GM18870 (cell line): ENCODE data around the gene NAALADL2.
"Not testable (repeated sequence)": the region's sequence is repeated elsewhere in the genome, so short reads cannot be mapped to it uniquely, and the experiment has no call there.

Source experiments
- ATAC-seq: cut with Tn5 transposase; IDR thresholded peaks from one replicate; pipeline ENCODE4 v1.9.1; 2021; ENCODE audit warnings: moderate library complexity; ENCODE audit not compliant: unreplicated experiment

The NAALADL2 gene

DNA sequence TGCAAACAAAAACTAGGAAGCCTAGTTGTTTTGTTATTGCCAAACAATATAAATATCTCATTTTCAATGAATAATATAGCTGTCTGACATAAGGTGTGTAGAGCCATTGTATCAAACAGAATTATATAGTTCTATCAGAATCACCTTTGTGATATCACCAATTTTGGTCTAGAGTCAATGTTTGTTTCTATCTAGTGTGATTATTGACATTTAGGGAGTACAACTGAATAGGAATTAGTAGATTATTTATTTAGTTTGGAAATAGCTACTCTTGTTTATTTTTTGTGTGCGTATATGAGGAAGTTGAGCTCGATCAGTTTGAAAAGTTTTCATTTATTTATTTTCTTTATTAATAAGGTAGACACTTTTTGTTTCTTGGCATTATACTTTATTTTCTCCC lies 389.7 kb downstream of the NAALADL2 start:
- ATAC-seq, result no peak

DNA sequence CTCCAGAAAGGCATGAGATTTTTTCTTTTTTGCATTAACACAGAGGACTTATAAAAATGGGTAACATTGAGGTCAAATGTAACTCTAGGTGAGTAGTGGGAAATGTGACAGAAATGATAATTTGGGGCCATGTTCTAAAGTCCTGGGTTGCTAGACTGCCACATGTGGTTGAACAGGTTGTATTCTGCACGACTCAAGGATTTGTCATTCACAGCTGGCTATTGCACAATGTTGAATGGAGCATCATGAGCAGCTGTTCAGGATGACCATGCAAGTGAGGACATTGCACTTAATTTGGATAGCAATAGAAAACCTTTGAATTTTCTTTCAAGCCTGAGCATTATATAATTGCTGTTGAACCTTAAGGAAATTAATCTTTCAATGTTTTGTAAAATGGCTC lies 396.6 kb downstream of the NAALADL2 start:
- no peak for ATAC-seq

- ATAC-seq, result no peak
Measured at GRCh38 chr3:175257123-175257522, 398.0 kb downstream of the NAALADL2 start.

DNA sequence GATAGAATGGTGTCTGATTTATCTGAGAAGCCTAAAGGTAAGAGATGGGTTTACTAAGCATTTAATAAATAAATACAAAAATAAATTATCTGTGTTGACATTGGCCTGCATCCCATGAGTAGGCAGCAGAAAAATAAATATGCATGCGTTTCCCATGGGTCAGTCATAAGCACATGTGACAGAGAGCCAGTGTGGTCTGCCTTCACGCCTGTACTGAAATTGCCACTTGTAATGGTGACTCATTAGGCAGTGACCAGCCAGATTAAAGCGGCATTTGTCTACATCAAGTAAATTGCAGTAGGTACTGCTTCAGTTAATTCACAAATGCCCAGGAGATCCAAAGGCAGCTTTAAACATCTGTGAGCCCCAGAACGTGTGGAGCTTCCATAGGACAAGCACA lies 399.6 kb downstream of the NAALADL2 start:
- ATAC-seq, result no peak

- no peak for ATAC-seq
Measured at GRCh38 chr3:175260145-175260794, 401.1 kb downstream of the NAALADL2 start.

DNA sequence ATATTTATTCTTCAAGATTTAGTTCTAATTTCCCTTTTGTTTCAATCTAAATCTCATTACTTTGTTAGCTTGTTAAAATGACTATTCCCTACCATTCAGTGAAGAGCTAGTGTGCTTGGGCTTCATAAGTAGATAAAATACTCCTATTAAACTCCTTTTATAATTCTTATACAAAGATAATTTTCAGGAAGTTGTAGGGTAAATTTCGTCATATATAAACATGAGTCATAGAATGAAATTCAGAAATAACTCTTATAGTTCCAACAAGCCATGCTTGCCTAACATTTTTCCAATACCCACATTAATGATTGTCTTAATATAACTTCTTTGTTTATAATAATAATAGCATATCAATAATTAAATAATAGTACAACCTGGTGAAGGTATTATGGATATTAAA lies 407.3 kb downstream of the NAALADL2 start:
- ATAC-seq, result no peak

DNA sequence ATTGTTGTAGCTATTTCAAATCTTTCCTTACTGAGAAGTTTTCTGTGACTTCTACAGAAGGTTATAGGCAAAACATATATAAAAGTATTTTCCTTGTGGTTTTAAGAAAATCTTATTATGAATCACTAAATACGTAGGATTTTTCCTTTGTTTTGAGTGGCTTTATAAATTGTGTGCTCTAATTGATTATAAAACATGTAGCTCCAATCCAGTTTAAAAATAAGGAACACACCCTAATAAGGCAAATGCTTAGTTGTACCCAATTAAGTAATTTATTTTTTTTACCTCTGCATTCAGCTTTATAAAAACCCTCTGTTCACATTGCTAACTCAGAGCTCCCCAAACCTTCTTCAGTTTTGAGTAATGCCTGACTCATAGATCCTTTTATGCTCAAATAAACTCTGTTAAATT lies 408.0 kb downstream of the NAALADL2 start:
- no peak for ATAC-seq

- ATAC-seq, result no peak
Measured at GRCh38 chr3:175267561-175267960, 408.4 kb downstream of the NAALADL2 start.

- no peak for ATAC-seq
Measured at GRCh38 chr3:175269394-175269793, 410.3 kb downstream of the NAALADL2 start.

- no peak for ATAC-seq
Measured at GRCh38 chr3:175270198-175270837, 411.2 kb downstream of the NAALADL2 start.

GRCh38 chr3:175270866-175271265 lies 411.7 kb downstream of the NAALADL2 start:
- no peak for ATAC-seq

GRCh38 chr3:175271465-175271864 lies 412.3 kb downstream of the NAALADL2 start:
- not testable (repeated sequence) for ATAC-seq

DNA sequence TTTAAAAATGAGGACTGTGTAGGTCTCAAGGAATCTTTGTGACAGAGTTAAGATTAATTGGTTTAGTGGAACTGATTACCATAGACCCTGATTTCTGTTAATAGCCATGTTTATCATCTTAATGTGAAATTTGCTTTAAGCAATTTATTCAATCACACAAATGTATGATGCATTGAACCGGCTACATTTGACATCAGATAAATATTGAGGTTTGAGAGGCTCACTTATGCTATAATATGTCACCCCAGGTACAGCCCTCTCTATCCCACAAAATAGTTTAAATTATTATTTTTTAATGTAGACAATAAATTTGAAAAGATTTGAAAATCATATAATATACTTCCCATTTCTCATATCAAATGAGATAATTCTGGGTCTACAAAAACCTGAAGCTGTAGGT lies 413.3 kb downstream of the NAALADL2 start:
- ATAC-seq, result no peak

GRCh38 chr3:175273573-175273972 lies 414.4 kb downstream of the NAALADL2 start:
- no peak for ATAC-seq

DNA sequence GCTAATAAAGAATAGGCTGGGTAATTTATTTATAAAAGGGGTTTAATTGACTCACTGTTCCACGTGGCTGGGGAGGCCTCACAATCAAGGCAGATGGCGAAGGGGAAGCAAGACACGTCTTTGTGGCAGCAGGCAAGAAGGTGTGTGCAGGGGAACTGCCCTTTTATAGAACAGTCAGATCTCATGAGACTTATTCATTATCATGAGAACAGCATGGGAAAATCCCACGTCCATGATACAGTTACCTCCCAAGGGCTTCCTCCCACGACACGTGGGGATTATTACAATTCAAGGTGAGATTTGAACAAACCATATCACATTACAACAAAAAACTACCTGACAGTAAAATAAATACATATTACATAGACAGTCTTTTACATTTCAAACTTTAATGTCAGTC lies 414.9 kb downstream of the NAALADL2 start:
- peak; percentile 71 for ATAC-seq

GRCh38 chr3:175274474-175275218 lies 415.5 kb downstream of the NAALADL2 start:
- peak; percentile 48 for ATAC-seq

GRCh38 chr3:175278680-175279079 lies 419.5 kb downstream of the NAALADL2 start:
- no peak for ATAC-seq

DNA sequence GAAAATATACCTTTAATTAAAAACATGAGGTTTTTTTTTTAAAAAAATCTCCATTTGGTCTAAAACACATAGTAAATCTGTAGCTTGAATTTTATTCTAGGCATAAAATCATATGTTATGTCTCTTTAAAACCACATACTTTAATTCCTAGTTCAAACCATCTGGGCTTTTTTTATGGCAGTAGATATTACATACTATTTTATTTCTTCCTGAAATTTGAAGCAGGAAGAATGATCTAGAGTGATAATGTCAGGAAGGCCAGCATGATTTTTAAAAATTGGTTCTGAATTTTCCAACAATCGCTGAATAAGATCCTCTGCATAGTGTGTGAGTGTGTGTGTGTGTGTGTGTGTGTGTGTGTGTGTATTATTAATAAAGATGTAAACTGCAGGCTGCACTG lies 420.3 kb downstream of the NAALADL2 start:
- no peak for ATAC-seq

DNA sequence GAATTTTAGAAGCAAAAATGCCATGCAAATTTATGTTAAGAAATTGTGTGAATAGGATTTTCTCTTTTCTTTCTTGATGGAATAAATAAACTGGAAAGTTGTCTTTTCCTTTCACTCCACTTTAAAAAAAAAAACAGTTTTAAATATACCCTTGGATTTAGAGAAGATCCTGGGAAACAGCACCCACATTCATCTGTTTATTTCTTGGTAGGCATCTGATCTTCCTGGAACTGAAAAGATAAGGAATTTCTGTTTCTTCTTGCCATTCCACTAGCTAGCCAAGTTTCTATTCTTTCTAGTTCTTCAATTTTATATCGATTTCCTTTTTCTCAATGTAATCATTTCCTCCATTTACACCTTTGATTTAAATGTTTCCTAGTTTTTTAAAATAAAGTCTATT lies 420.8 kb downstream of the NAALADL2 start:
- ATAC-seq, result no peak

DNA sequence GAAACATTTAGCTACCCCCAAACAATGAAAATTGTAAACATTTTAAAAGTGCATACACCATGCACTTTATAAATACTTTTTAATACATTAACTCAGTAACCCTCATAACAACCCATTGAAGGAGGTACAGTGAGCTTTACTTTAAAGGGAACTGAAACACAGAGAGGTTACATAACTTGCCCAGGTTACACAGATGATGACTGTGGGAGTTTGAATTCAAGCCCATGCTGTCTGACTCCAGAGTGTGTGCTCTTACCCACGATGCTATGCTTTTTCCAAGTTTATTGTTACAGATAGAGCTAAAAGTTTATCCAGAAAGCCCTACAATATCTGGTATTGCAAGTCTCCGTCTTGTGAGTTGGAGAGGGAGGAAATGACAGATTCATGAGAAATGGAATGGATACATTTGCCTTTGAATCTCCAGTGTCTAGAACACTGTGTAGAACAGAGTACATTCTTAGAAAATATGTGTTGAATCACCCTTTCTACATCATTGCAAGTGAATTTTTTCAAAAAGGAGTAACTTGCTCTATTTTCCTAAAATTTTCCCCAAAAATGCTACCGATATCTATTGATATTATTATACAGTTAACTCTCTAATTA lies 428.3 kb downstream of the NAALADL2 start:
- ATAC-seq, result peak; percentile 100

GRCh38 chr3:175288621-175289020 lies 429.5 kb downstream of the NAALADL2 start:
- ATAC-seq, result no peak

DNA sequence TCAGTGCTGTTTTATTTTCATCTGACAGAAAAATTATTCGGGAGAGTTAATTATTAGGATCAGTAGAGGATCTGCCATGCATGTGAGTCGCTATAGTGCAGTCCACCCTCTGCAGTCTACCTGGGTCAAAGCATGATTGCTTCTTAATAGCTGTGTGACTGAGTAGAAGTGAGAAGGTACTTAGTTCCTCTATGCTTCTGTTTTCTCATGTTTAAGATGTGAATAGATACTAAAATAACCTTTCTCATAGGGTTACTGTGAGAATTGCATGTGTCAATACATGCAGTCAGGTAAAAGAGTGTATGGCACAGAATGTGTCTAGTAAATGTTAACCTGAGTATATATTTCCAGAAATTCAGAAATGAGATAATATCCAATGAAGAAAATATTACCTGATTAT lies 435.7 kb downstream of the NAALADL2 start:
- no peak for ATAC-seq
